Sigmoid colon (tissue), 4 donors: Measurements from ENCODE around the gene PLEKHA6.

ENCODE experiments used
- EP300 ChIP-seq, 4 donors: sonication (generic); formaldehyde crosslinking; IDR thresholded peaks; one replicate each; pipeline ENCODE4 v1.6.1; 2017; ENCODE audit warnings: antibody characterized with exemption in 4 of 4
- POLR2A ChIP-seq, 2 donors: fragments of 450-650 bp; IDR thresholded peaks; one replicate each; pipeline ENCODE4 v1.6.1; 2016; ENCODE audit warnings: antibody characterized with exemption in 2 of 2, mild to moderate bottlenecking in 2 of 2, moderate library complexity in 2 of 2
- POLR2AphosphoS5 ChIP-seq, 4 donors: sonication (generic); formaldehyde crosslinking; IDR thresholded peaks; one replicate each; pipeline ENCODE4 v1.6.1; 2017; ENCODE audit warnings: antibody characterized with exemption in 4 of 4
- TF ChIP-seq, protein P1 (sequence below), 4 experiments: fragments of 450-650 bp in 3 of 4; fragments of 200-600 bp in 1 of 4; IDR thresholded peaks; one replicate each; pipeline ENCODE4 v1.5.1; 2016 to 2019; ENCODE audit warnings: antibody characterized with exemption in 4 of 4, mild to moderate bottlenecking in 3 of 4, moderate library complexity in 2 of 4

DNA sequence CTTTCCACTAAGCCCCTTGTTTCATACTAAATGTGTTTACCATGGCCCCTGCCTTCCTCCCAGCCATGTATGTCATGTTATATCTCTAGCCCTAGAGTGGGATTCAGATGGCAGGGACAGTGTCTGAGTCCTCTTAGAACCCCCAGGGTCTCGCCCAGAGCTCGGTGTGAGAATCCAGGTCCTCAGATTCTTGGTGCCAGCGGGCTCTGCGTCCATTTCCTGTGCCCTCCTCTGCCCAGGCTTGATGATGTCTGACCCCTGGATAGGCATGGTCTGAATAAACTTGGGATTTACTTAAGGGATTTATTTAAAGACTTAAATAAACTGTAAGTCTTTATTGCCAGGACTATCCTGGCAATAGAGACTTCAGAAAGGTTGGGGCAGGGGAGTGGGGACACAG, 157.2 kb downstream of the PLEKHA6 start:
- TF ChIP-seq POLR2AphosphoS5 (IDR thresholded peaks at IDR 0.05) (no peak), POLR2A (IDR thresholded peaks at IDR 0.05) (no peak), EP300 (IDR thresholded peaks at IDR 0.05) (no peak)
- TF ChIP-seq, protein P1, sequence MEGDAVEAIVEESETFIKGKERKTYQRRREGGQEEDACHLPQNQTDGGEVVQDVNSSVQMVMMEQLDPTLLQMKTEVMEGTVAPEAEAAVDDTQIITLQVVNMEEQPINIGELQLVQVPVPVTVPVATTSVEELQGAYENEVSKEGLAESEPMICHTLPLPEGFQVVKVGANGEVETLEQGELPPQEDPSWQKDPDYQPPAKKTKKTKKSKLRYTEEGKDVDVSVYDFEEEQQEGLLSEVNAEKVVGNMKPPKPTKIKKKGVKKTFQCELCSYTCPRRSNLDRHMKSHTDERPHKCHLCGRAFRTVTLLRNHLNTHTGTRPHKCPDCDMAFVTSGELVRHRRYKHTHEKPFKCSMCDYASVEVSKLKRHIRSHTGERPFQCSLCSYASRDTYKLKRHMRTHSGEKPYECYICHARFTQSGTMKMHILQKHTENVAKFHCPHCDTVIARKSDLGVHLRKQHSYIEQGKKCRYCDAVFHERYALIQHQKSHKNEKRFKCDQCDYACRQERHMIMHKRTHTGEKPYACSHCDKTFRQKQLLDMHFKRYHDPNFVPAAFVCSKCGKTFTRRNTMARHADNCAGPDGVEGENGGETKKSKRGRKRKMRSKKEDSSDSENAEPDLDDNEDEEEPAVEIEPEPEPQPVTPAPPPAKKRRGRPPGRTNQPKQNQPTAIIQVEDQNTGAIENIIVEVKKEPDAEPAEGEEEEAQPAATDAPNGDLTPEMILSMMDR (IDR thresholded peaks at IDR 0.05) = no peak
